HCT116 (cell line): ENCODE results near the gene HBE1.

Experiments used
- ATF3 ChIP-seq: IDR thresholded peaks from 2 replicates; pipeline ENCODE4 v1.6.1; 2012
- CTCF ChIP-seq, 3 experiments: fragments of 200-600 bp in 1 of 3; sonication (generic) in 1 of 3; IDR thresholded peaks in 2 of 3; conservative IDR thresholded peaks in 1 of 3; 2 replicates each; pipeline ENCODE4 v1.5.1; 2012 to 2017; ENCODE audit warnings: low read depth in 2 of 3, low read length in 2 of 3, antibody characterized with exemption in 1 of 3, borderline replicate concordance in 1 of 3, control low read depth in 1 of 3, mild to moderate bottlenecking in 1 of 3, mixed read lengths in 1 of 3, mixed run types in 1 of 3, moderate library complexity in 1 of 3; ENCODE audit not compliant: insufficient read depth in 1 of 3
- ELF1 ChIP-seq: IDR thresholded peaks from 2 replicates; pipeline ENCODE4 v1.6.1; 2012; ENCODE audit warnings: low read depth, borderline replicate concordance
- EZH2 ChIP-seq: fragments of 200-600 bp; sonication (generic); IDR thresholded peaks from 2 replicates; pipeline ENCODE4 v1.6.1; 2017; ENCODE audit warnings: antibody characterized with exemption, mixed run types
- POLR2A ChIP-seq: IDR thresholded peaks from 2 replicates; pipeline ENCODE4 v1.7.0; 2011; ENCODE audit warnings: borderline replicate concordance; ENCODE audit not compliant: insufficient read depth, insufficient read length; ENCODE audit errors: extremely low read depth
- RAD21 ChIP-seq: IDR thresholded peaks from 2 replicates; pipeline ENCODE4 v1.6.1; 2012; ENCODE audit warnings: low read depth, mild to moderate bottlenecking
- REST ChIP-seq: IDR thresholded peaks from 2 replicates; pipeline ENCODE4 v1.6.1; 2012; ENCODE audit warnings: low read depth
- ZBTB33 ChIP-seq: IDR thresholded peaks from 2 replicates; pipeline ENCODE4 v1.6.1; 2011; ENCODE audit warnings: mild to moderate bottlenecking, low read length, moderate library complexity; ENCODE audit not compliant: insufficient replicate concordance; ENCODE audit errors: extremely low read depth
- ZNF274 ChIP-seq: fragments of 200-500 bp; sonication (Bioruptor generic); IDR thresholded peaks from 2 replicates; pipeline ENCODE4 v1.6.1; 2014; ENCODE audit warnings: mild to moderate bottlenecking, low read depth, low read length, inconsistent platforms

- TF ChIP-seq CTCF (IDR thresholded peaks at IDR 0.05 in 2 of 3, conservative IDR thresholded peaks at IDR 0.05 in 1 of 3; ENCODE audit: borderline replicate concordance in 1 of 3, insufficient read depth in 1 of 3, low read depth in 2 of 3, low read length in 2 of 3) (no peak), ZBTB33 (no peak), POLR2A (no peak), ZNF274 (no peak), EZH2 (no peak), RAD21 (no peak), ATF3 (no peak), REST (no peak), ELF1 (no peak)
Measured at GRCh38 chr11:5304046-5304445, 34.3 kb upstream of the HBE1 start.
